GM04503 (cell line): ENCODE measurements around the gene ATXN10.
"Not testable (repeated sequence)": the region's sequence is repeated elsewhere in the genome, so short reads cannot be mapped to it uniquely, and the experiment has no call there.

Source experiments
- DNase-seq: peaks from one replicate; pipeline ENCODE4 v3.0.0-alpha.2; 2012; ENCODE audit warnings: low read depth

The ATXN10 gene

DNA sequence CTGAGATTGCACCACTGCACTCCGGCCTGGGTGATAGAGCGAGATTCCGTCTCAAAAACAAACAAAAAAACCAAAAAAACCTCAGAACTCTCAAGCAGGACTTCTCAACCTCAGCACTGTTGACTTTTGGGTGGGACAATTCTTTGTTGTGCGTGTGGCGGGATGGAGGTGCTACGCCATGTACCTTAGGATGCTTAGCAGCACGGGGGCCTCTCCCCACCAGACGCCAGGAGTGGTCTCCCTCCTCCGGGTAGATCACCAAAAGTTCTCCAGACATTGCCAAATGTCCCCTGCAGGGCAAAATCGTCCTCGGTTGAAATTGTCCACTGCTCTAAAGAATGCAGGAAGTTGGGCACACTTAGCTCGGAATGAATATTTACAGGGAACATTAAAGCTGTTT lies 26.9 kb upstream of the ATXN10 start:
- DNase-seq = no peak

DNA sequence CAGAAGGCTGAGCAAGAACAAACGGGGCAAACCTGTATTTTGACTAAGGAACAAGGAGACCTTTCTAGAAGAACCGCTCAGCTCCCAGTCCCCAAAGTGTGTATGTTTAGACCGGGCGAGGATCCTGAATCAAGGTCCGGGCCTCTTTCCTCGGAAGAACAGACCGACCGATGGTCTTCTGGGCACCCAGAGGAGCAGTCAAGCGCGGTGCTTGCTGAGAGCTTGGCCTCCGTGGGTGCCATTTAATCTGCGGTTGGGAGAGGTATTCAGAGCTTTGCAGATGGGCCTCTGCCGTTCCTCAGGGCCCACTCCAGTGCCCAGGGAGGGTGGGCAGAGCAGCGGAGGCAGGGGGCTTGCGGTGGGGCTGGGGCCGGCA lies 26.5 kb upstream of the ATXN10 start:
- DNase-seq = no peak

DNA sequence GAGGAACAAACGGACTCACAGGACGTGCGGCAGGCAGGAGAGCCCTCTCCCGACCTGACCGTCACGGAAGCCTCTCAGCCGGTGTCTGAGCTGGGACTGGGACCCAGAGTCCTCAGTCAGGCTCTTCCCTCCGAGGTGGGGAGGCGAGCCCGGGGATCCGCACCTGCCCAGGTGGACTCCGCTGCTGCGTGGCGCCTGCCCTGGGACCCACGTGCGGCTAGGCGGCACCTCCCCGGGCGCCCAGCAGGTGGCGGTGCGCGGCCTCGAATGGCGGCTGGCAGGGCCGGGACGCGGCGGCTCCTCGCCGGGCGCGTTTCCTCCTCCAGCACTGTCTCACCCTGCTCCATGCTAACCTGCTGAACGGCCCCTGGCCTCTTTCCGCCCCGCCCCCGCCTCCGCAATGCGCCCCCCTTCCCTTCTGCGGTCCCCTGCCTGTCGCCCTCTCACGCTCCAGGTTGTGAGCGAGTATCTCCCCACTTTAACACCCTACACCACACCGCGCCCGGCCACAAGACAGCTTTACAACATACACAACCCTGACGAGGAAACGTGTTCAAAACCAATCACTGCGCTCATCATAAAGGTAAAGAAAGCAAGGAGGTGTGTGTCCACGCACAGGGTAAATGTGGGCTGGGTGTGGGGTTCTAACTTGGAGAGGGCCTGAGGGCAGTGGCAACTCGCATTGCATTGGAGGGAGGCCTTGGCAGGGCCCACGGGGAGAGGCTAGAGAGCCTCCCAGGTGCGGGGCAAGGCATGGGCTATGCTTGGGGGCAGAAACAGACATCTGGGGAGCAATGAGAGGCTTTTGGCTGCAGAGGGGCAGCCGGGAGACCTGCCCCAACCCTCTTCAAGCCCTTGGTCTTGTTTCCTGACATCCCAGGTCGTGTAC lies 25.9 kb upstream of the ATXN10 start:
- no peak for DNase-seq

DNA sequence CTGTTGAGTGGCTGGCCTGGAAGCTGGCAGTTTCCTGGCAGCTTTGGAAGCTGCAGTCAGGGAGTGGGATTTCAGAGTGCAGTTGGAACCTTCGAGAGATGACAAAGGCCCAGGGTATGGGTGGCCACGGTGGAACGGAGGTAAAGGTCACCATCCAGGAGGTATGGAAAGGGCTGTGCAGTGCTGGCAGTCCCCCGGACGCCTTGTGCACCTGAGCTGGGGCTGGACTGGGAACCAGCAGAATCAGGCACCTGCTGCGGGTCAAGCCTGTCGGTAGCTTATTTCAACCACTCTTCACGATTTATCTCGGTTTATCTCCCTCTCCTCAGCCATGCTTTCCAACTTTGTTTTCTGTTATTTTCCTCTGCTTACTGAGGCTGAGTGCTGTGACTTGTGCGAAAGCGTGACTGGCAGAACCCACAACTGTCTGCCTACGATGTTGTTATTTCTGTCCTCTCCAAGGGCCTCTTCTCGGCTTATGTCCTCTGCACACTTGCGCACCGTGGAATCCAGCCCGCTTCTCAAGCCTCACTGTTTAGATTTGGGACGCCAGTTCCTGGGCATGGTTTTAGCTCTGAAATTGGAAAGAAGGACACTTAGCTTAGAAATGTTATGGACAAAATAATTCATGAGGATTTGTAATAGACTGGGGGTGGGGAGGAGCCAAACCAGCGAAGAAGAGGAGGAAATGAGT lies 24.0 kb upstream of the ATXN10 start:
- DNase-seq = no peak

DNA sequence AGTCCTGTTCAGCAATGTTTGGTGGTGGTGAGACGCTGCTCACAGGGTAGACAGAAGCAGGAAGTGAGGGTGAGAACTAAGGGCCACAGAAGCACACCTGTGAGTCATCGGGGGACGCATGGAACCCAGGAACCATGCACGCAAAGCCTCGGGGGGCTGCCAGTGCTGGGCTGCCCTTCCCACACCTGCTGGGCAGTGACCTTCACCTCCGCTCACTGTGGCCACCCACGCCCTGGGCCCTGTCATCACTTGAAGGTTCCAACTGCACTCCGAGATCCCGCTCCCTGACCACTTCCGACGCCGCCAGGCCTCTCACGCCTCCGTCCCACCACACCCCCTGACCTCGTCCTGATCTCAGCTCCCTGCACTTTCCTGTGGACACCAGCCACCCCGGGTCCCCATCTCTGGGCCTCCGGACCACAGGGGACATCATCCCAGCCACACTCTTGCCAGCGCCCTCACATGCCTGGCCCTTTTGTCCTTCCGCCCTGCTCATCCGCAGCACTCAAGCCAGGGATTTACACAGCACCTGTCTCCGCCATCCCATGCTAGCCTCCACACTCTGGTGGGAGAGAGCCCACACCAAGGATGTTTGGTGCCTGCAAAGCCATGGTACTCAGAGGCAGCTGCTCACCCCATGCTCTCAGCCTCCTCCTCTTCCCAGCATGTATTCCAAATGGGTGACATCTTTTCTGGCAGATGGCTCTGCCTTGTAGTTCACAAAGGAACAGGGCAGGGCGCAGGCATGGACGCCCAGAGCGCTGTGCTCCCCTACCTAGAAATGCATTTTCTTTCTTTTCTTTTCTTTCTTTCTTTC lies 23.1 kb upstream of the ATXN10 start:
- DNase-seq = no peak

DNA sequence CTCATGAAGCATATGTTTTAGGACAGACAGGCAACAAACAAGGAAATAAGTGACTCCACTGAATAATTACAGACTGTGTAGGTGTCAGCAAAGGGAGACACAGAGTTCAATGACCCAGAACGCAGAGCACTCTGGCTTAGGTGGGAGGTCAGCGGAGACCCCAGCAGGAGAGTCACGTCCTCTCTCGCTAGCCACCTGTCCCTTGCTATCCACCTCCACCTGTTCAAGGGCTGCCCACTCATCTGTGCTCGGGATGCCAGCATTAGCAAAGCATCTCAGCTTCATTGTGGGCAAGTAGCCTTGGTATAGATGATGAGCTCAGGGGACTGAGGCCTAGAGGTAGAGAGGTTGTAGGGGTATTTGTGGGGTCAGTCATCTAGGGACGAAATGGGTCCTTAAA lies 21.8 kb upstream of the ATXN10 start:
- DNase-seq = no peak

DNA sequence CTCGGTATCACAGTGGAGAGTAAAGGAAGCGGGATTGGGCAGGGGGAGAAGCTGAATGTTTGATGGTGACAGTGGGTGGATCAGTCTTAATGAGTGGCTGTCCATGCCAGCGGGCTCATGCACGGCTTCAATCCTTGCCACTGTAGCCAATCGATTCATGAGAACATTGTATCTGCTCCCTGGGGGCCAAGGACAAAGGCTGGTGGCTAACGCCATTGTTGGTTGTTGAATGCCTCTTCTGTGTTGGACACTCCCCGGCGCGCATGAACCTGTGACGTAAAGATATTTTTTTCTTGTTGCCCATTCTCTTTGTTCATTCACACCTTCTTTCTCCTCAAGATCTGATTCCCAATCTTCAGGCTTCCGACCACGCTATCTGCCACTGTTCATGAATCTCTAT lies 20.9 kb upstream of the ATXN10 start:
- no peak for DNase-seq

DNA sequence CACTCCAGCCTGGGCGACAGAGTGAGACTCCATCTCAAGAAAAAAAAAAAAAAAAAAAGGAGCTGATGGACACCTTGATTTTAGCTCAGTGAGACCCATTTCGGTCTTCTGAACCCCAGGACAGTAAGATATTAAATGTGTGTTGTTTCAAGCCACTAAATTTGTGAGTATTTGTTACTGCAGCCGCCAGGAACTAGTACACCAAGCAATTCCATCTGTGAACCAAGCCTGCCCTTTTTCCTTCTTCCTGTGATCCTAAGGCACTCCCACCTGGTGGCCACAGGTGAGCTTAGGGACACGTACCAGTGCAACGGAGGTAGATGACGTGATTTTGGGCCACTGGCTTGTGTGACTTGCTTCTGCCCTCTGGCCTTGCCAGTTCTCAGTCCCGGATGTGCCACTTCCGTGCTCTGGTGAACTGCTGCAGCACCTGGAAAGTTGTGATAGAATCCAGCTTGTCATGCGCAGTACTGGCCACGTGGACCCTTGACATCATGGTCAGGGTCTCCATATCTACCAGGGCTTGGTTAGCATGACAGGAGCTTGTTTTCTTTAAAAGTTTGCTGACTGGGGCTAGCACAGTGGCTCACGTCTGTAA lies 19.6 kb upstream of the ATXN10 start:
- no peak for DNase-seq

DNA sequence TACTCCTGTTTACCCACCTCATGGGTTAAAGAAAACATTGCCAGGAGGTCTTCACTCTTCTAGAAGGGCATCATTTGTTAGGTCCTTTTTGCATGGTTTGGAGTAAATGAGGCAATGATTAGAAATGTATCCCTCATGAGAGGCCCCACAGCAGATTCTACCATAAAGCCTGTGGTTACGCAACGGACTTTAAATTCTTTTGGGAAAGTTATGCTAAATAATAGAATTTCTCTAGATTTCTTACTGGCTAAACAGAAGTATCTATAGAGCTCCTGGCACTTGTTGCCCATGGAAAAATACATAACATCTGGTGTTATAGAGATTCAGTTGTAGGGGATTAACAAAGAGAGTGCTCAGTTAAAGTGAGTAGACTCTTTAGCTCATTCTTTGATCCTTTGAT lies 15.1 kb upstream of the ATXN10 start:
- no peak for DNase-seq

DNA sequence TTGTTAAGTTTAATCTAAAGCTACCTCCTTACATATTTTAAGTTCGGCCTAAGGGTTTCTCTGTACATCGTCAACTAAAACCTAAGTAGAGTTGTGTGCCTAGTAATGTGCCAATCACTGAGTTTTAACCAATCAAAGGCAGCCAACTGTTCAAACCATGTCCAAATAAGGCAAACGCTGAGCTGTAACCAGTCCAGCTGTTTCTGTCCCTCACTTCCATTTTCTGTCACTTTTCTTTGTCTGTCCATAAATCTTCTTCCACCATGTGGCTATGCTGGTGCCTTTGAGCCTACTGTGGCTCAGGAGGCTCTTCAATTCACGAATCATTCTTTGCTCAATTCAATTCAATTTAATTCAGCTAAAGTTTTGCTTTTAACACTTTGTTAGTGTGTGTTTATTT lies 13.9 kb upstream of the ATXN10 start:
- DNase-seq = no peak

DNA sequence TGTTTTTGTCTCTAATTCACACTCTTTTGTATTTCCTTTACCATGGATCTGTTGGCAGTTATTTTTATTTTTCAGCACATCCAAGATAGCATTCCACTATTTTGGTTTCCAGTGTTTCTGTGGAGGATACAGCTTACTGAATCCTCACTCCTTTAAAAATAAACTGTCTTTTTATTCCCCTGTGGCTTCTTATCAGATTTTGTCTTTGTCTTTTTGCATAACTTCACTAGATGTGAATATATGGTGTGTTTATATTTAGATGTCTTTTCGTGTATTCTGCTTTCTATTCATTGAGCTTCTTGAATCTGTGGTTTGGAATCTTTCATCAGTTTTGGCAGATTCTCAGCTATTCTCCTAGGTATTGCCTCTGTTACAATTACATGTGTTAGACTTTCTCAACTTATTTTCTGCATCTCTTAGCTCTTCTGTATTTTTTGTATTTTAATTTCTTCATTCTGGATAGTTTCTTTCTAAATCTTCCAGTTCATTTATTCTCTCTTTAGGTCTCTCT lies 7.4 kb upstream of the ATXN10 start:
- DNase-seq = no peak

DNA sequence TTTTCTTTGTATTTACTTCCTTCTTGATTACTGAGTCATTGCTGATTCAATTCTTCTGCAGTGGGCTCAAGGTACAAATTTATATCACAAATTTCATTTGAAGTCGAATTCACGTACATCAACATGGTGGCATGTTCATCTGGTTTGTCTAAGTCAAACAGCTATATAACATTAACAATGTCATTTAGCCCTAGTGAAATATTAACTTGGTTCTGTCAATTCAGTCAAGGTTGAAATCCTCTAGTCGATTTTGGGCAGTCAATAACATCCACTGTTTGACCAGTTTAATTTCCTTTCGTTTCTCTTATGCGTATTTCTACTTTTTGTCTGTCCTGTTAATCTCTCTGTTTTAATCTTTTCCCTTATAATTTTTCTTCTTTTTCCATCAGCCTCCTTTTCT lies 4.1 kb upstream of the ATXN10 start:
- DNase-seq = no peak

DNA sequence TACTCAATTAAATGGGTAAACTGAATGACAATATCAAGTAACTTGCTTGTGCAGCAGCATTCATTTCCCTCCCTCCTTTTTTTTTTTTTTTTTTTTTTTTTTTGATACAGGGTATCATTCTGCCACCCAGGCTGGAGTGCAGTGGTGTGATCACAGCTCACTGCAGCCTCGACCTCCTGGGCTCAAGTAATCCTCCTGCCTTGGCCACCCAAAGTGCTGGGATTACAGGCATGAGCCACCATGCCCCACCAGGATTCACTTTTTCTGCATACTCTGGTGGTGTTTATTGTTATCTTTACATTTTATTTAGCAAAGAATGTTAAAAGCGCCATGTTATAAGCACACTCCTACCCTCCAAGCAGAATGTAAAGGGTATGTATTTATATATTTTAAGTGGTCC lies 1.3 kb upstream of the ATXN10 start:
- DNase-seq = not testable (repeated sequence)

DNA sequence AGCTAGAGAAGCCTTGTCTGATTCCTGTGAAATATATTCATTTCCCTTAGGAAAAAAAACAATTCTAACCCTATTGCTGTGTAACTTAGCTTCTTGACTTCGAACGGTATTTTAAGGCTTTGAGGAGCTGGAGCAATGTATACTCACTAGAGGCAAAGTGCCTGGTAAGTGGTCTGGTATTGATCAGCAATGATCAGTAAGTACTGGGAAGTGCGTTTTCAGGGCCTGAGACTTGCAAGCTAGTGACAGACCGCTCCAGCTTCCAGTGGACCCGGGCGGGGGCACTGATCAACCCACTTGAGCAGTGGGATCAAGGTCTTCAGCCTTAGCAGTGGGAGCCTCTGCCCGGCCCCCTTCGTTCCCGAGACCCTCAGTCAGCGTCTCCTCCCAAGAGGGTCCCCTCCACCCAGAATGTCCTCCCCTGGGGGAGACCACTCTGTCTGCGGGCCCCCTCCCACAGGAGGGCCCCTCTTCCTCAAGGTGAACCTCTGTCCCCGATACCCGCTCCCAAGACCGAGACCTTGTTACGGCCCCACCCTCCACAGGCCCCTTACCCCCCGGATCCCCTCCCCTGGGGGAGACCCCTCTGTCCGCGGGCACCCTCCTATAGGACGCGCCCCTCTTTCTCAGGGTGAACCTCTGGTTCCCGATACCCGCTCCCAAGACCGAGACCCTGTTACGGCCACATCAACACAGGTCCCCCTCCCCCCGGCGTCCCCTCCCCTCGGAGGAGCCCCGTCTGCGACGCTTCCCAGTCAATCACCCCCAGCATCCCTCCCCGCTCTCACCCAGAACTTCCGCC lies 452 bp upstream of the ATXN10 start:
- no peak for DNase-seq

DNA sequence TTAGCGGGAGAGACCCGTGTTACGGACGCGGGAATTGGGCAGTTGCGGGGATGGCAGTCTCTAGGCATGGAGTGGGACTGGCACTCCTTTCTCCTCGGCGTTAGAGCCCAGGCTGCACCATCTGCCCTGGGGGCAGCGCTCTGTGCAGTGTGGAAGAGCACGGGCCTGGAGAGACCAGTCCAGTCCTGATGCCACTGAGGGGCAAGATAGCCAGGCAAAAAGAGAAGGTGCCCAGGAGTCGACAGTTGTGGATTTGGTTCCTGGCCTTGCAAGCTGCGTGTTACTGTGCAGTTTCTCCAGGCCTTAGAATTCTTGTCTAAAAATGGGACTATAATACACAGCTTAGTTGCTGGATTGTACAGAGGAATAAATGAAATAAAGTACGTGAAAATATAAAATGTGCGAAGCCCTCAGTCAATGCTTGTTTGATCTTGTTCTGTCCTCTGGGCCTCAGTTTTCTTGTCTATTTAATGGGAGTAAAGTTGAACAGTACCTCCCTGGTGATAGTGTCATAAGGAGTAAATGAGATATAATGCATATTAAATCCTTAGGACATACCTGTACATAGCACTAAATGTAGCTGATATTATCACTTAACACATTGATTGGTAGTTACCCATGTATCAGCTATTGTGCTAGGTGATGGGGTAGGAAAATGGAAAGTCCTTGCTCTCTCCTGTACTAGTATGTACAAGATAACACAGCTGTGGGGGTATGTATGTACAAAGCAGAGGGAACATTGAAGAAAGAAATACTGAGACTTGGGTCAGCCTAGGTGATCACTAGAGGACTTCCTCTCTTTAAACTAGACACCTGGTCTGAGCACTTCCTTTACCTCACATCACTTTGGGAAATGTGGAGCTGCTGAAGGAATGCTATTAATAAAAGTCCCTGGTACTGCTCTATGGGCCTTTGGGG lies 1.2 kb downstream of the ATXN10 start:
- no peak for DNase-seq

DNA sequence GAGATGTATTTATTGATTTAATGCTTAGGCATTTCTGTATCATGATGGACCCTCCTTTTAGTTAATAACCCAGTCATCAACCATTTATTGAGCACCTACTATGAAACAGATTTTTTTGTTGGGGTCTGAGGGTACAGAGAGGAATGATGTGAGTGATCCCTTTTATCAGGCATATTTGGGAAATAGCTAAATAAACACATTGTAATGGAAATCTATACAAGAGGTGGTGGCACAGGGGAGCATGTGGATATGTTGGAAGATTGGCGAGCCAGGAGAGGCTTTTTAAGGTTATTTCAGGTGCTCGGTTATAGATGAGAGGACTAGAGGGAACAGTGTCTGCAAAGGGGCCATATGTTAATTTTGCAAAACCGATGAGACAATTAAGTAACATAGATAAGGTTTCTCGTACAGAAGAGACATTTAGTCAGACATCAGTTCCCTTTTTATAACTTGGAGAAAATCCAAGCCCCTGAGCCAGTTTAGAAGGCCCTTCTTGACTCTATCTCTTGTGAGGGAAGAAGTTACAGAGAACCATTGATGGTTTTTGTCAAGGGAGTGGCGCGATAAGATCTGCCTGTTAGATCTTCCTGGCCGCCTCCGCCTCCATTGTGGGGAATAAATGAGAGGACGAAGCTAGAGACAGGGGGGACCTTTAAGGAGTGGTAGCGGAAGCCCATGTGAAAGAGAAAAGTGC lies 2.0 kb downstream of the ATXN10 start:
- DNase-seq = no peak

DNA sequence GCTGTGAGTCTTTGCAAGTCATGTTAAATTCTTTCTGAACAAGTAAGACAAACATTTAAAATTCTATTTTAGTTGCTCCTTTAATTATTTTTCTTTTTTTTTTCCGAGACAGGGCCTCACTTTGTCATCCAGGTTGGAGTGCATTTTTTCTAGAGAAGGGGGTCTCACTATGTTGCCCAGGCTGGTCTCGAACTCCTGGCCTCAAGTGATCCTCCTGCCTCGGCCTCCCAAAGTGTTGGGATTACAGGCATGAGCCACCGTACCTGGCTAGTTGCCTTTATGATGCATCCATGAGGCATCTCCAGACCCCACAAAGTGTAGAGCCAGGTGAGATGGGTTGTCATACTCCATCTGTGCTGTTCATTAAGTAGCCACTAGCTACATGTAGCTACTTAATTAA lies 4.4 kb downstream of the ATXN10 start:
- no peak for DNase-seq

DNA sequence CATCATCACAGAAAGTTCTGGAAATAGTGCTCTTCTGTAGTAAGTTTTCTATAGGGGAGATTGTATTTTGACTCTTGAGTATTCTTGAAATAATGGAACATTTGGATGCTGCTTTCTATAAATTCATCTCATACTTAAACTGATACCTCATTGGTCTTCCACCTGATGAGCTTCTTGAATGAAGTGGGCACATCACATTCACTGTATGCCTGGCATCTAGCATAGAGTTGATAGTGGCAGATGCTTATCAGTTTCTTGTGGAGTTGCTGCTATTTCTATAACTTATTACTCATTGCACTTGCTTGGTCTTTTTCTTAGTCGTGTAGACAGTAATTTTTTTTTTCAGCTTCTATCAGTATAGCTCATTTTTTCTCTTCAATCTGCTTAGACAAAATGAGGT lies 5.4 kb downstream of the ATXN10 start:
- DNase-seq = no peak
